ENCODE measurements around the gene FOXP3.

GRCh38 chrX:49211074-49211473 is 53.4 kb downstream of the FOXP3 start:
- TF ChIP-seq, protein P1, sequence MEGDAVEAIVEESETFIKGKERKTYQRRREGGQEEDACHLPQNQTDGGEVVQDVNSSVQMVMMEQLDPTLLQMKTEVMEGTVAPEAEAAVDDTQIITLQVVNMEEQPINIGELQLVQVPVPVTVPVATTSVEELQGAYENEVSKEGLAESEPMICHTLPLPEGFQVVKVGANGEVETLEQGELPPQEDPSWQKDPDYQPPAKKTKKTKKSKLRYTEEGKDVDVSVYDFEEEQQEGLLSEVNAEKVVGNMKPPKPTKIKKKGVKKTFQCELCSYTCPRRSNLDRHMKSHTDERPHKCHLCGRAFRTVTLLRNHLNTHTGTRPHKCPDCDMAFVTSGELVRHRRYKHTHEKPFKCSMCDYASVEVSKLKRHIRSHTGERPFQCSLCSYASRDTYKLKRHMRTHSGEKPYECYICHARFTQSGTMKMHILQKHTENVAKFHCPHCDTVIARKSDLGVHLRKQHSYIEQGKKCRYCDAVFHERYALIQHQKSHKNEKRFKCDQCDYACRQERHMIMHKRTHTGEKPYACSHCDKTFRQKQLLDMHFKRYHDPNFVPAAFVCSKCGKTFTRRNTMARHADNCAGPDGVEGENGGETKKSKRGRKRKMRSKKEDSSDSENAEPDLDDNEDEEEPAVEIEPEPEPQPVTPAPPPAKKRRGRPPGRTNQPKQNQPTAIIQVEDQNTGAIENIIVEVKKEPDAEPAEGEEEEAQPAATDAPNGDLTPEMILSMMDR (IDR thresholded peaks at IDR 0.05; ENCODE audit: extremely low read depth in 1 of 2, insufficient read depth in 1 of 2, low read depth in 1 of 2, low read length in 2 of 2) = no peak
- TF ChIP-seq EZH2 (IDR thresholded peaks at IDR 0.05; ENCODE audit: borderline replicate concordance, low read depth, low read length, severe bottlenecking) (no peak), POLR2A (IDR thresholded peaks at IDR 0.05; ENCODE audit: low read depth, low read length) (no peak), POLR2AphosphoS5 (IDR thresholded peaks at IDR 0.05; ENCODE audit: insufficient read depth, low read depth, low read length) (no peak)

Measured in endothelial cell of umbilical vein (primary cell).